MM.1S (cell line): ENCODE measurements around the gene PXDC1.

Source experiments
- DNase-seq: peaks from one replicate; pipeline ENCODE4 v3.0.0-alpha.2; 2015
- H2AFZ ChIP-seq: fragments of 300-600 bp; sonication (generic); 2 replicates; pipeline ENCODE4 v1.6.0; 2016; ENCODE audit warnings: antibody characterized with exemption, low read length
- H3F3A ChIP-seq: fragments of 300-600 bp; sonication (generic); 2 replicates; pipeline ENCODE4 v1.6.1; 2016; ENCODE audit warnings: mild to moderate bottlenecking, antibody characterized with exemption, low read length, moderate library complexity, mixed read lengths; ENCODE audit not compliant: insufficient read depth
- H3K27ac ChIP-seq: fragments of 300-600 bp; sonication (generic); 2 replicates; pipeline ENCODE4 v1.5.1; 2016; ENCODE audit warnings: mild to moderate bottlenecking, low read length
- H3K27me3 ChIP-seq: fragments of 300-600 bp; sonication (generic); replicated peaks from 2 replicates; pipeline ENCODE4 v1.6.0; 2016; ENCODE audit warnings: low read length; ENCODE audit not compliant: insufficient read depth
- H3K36me3 ChIP-seq: fragments of 300-600 bp; sonication (generic); replicated peaks from 2 replicates; pipeline ENCODE4 v1.6.1; 2016; ENCODE audit warnings: mild to moderate bottlenecking, low read length, mixed read lengths; ENCODE audit not compliant: insufficient read depth
- H3K4me1 ChIP-seq: fragments of 300-600 bp; sonication (generic); 2 replicates; pipeline ENCODE4 v1.6.1; 2016; ENCODE audit warnings: low read length, mixed read lengths
- H3K4me2 ChIP-seq: fragments of 300-600 bp; sonication (generic); 2 replicates; pipeline ENCODE4 v1.6.0; 2016; ENCODE audit warnings: low read depth, low read length
- H3K4me3 ChIP-seq: fragments of 300-600 bp; sonication (generic); 2 replicates; pipeline ENCODE4 v1.5.1; 2016; ENCODE audit warnings: low read length, mixed read lengths
- H3K79me2 ChIP-seq: fragments of 300-600 bp; sonication (generic); 2 replicates; pipeline ENCODE4 v1.6.1; 2016; ENCODE audit warnings: mixed run types, low read length, mixed read lengths
- H3K9ac ChIP-seq: fragments of 300-600 bp; sonication (generic); 2 replicates; pipeline ENCODE4 v1.6.1; 2016; ENCODE audit warnings: low read length, mixed read lengths
- H3K9me2 ChIP-seq: fragments of 300-600 bp; sonication (generic); replicated peaks from 2 replicates; pipeline ENCODE4 v1.6.1; 2016; ENCODE audit warnings: mild to moderate bottlenecking, low read length, mixed read lengths; ENCODE audit not compliant: insufficient read depth
- H3K9me3 ChIP-seq: fragments of 300-600 bp; sonication (generic); replicated peaks from 2 replicates; pipeline ENCODE4 v1.6.1; 2016; ENCODE audit warnings: mild to moderate bottlenecking, low read length, mixed read lengths; ENCODE audit not compliant: insufficient read depth
- H4K20me1 ChIP-seq: fragments of 300-600 bp; sonication (generic); 2 replicates; pipeline ENCODE4 v1.6.1; 2016; ENCODE audit warnings: mild to moderate bottlenecking, low read length, moderate library complexity, mixed read lengths; ENCODE audit not compliant: insufficient read depth
- CTCF ChIP-seq: fragments of 300-600 bp; sonication (generic); IDR thresholded peaks from 2 replicates; pipeline ENCODE4 v1.5.1; 2016; ENCODE audit warnings: antibody characterized with exemption, low read length, mixed read lengths
- EZH2 ChIP-seq: fragments of 300-600 bp; sonication (generic); optimal IDR thresholded peaks from 2 replicates; pipeline ENCODE3; 2017; ENCODE audit warnings: low read depth, mild to moderate bottlenecking, antibody characterized with exemption, low read length, mixed read lengths
- EZH2phosphoT487 ChIP-seq: fragments of 300-600 bp; sonication (generic); IDR thresholded peaks from 2 replicates; pipeline ENCODE4 v1.6.1; 2018; ENCODE audit warnings: antibody characterized with exemption, low read length

PXDC1 gene

GRCh38 chr6:3784885-3785744 lies 33.6 kb upstream of the PXDC1 start:
- Histone ChIP-seq H3K27ac (no peak overlapping the region), H3K9me2 (no peaks in the 10 kb centered on the region), H3K9ac (no peak overlapping the region), H3K4me2 (no peak overlapping the region), H3K79me2 (no peaks in the 10 kb centered on the region), H3F3A (no peaks in the 10 kb centered on the region), H3K4me3 (no peak overlapping the region), H3K36me3 (no peaks in the 10 kb centered on the region), H4K20me1 (no peaks in the 10 kb centered on the region), H3K27me3 (no peaks in the 10 kb centered on the region), H2AFZ (no peak overlapping the region), H3K4me1 (no peaks in the 10 kb centered on the region), H3K9me3 (no peaks in the 10 kb centered on the region)
- no peak for DNase-seq
- TF ChIP-seq EZH2phosphoT487 = no peak
- no peak for TF ChIP-seq EZH2
- no peak for TF ChIP-seq CTCF

GRCh38 chr6:3784423-3784822 lies 32.9 kb upstream of the PXDC1 start:
- no peaks in the 10 kb centered on the region for H3K9me3 ChIP-seq
- H3K9me2 ChIP-seq = no peaks in the 10 kb centered on the region
- no peaks in the 10 kb centered on the region for H3K36me3 ChIP-seq
- no peak overlapping the region for H3K4me2 ChIP-seq
- DNase-seq = no peak
- TF ChIP-seq CTCF = no peak
- TF ChIP-seq EZH2 = no peak
- no peak for TF ChIP-seq EZH2phosphoT487
- no peaks in the 10 kb centered on the region for H3K79me2 ChIP-seq
- H3F3A ChIP-seq = no peaks in the 10 kb centered on the region
- no peaks in the 10 kb centered on the region for H3K4me1 ChIP-seq
- H4K20me1 ChIP-seq = no peaks in the 10 kb centered on the region
- H3K27ac ChIP-seq = no peak overlapping the region
- no peak overlapping the region for H3K9ac ChIP-seq
- no peak overlapping the region for H3K4me3 ChIP-seq
- no peak overlapping the region for H2AFZ ChIP-seq
- no peaks in the 10 kb centered on the region for H3K27me3 ChIP-seq

GRCh38 chr6:3782876-3783832 lies 31.6 kb upstream of the PXDC1 start:
- Histone ChIP-seq H3K4me1 (no peaks in the 10 kb centered on the region), H3K9me3 (no peaks in the 10 kb centered on the region), H3K4me2 (no peak overlapping the region), H3K27ac (no peak overlapping the region), H3K9ac (no peak overlapping the region), H3K4me3 (no peak overlapping the region), H3K36me3 (no peaks in the 10 kb centered on the region), H3K27me3 (no peaks in the 10 kb centered on the region), H4K20me1 (no peaks in the 10 kb centered on the region), H2AFZ (no peak overlapping the region), H3F3A (no peaks in the 10 kb centered on the region), H3K79me2 (no peaks in the 10 kb centered on the region), H3K9me2 (no peaks in the 10 kb centered on the region)
- no peak for DNase-seq
- TF ChIP-seq CTCF (no peak), EZH2 (no peak), EZH2phosphoT487 (no peak)
